ENCODE data around the gene PTAFR.

PTAFR gene

GRCh38 chr1:28136922-28137613 lies 39.4 kb downstream of the PTAFR start:
- no peak for DNase-seq
- no peak overlapping the region for H3K27ac ChIP-seq

GRCh38 chr1:28136169-28136921 lies 40.1 kb downstream of the PTAFR start:
- Histone ChIP-seq H3K9me3 (ENCODE audit: severe bottlenecking) (peaks cover 4% of the 10 kb centered on the region), H3K36me3 (no peaks in the 10 kb centered on the region), H3K27me3 (ENCODE audit: insufficient read depth, low read depth, severe bottlenecking) (no peaks in the 10 kb centered on the region), H3K4me3 (ENCODE audit: low read depth, low read length) (no peak overlapping the region), H3K27ac (no peak overlapping the region)
- no peak for DNase-seq
- TF ChIP-seq CTCF (IDR thresholded peaks at IDR 0.05; ENCODE audit: low read depth, low read length) = no peak

More at GRCh38 chr1:28136922-28137613, 39.4 kb downstream of the PTAFR start:
- H3K4me3 ChIP-seq (ENCODE audit: low read depth, low read length) = no peak overlapping the region
- H3K27me3 ChIP-seq (ENCODE audit: insufficient read depth, low read depth, severe bottlenecking) = no peaks in the 10 kb centered on the region
- no peak for TF ChIP-seq CTCF (IDR thresholded peaks at IDR 0.05; ENCODE audit: low read depth, low read length)
- no peaks in the 10 kb centered on the region for H3K36me3 ChIP-seq
- H3K9me3 ChIP-seq (ENCODE audit: severe bottlenecking) = peaks cover 4% of the 10 kb centered on the region

- H3K36me3 ChIP-seq = no peaks in the 10 kb centered on the region
- H3K9me3 ChIP-seq (ENCODE audit: severe bottlenecking) = peaks cover 4% of the 10 kb centered on the region
- H3K27ac ChIP-seq = no peak overlapping the region
- no peak overlapping the region for H3K4me3 ChIP-seq (ENCODE audit: low read depth, low read length)
- no peak for TF ChIP-seq CTCF (IDR thresholded peaks at IDR 0.05; ENCODE audit: low read depth, low read length)
- no peak for DNase-seq
- no peaks in the 10 kb centered on the region for H3K27me3 ChIP-seq (ENCODE audit: insufficient read depth, low read depth, severe bottlenecking)
These were observed 40.9 kb downstream of the PTAFR start for GRCh38 chr1:28135371-28136168.

- Histone ChIP-seq H3K4me3 (ENCODE audit: low read depth, low read length) (no peak overlapping the region), H3K36me3 (no peaks in the 10 kb centered on the region), H3K27me3 (ENCODE audit: insufficient read depth, low read depth, severe bottlenecking) (no peaks in the 10 kb centered on the region), H3K27ac (no peak overlapping the region), H3K9me3 (ENCODE audit: severe bottlenecking) (peaks cover 4% of the 10 kb centered on the region)
- TF ChIP-seq CTCF (IDR thresholded peaks at IDR 0.05; ENCODE audit: low read depth, low read length) = no peak
- DNase-seq = no peak
These were observed 41.8 kb downstream of the PTAFR start for GRCh38 chr1:28134651-28135207.

- no peak overlapping the region for H3K4me3 ChIP-seq (ENCODE audit: low read depth, low read length)
- no peak for TF ChIP-seq CTCF (IDR thresholded peaks at IDR 0.05; ENCODE audit: low read depth, low read length)
- no peaks in the 10 kb centered on the region for H3K27me3 ChIP-seq (ENCODE audit: insufficient read depth, low read depth, severe bottlenecking)
- H3K36me3 ChIP-seq = no peaks in the 10 kb centered on the region
- H3K27ac ChIP-seq = no peak overlapping the region
- H3K9me3 ChIP-seq (ENCODE audit: severe bottlenecking) = peaks cover 4% of the 10 kb centered on the region
- DNase-seq = no peak
These were observed 44.0 kb downstream of the PTAFR start for GRCh38 chr1:28132171-28133167.
